MCF 10A (cell line): ENCODE results near the gene OR1F1. TPM values are rescaled to one million over a fixed set of nuclear protein-coding genes. Genes with fewer than 3 reads are reported as not detected.

ENCODE experiments used
- BruUV-seq: library from RNA; stranded (reverse); fragments of 400-500 nt; replicated peaks from 2 replicates; lab custom pipeline; 2021; lab: Mats Ljungman, UMichigan
- CTCF ChIA-PET: fragments of 300-600 bp; sonication (Branson Sonifier 250); formaldehyde crosslinking; extraction: SDS; loops from one replicate; lab custom pipeline; 2021; ENCODE audit warnings: antibody characterized with exemption, inconsistent platforms; lab: Yijun Ruan, JAX
- POLR2A ChIA-PET: fragments of 300-600, 350-650 bp; sonication (Branson Sonifier 250); formaldehyde crosslinking; extraction: SDS; loops from one replicate; lab custom pipeline; 2020; ENCODE audit warnings: antibody characterized with exemption, inconsistent platforms; lab: Yijun Ruan, JAX
- DNase-seq: peaks from one replicate; pipeline ENCODE4 v3.0.0-alpha.2; 2018; ENCODE audit not compliant: unreplicated experiment
- H3K27ac Mint-ChIP-seq: one replicate; pipeline ENCODE4 v1.8.0; 2022; ENCODE audit warnings: mild to moderate bottlenecking, low read depth, mixed read lengths; ENCODE audit not compliant: unreplicated experiment
- H3K27me3 Mint-ChIP-seq: one replicate; pipeline ENCODE4 v1.8.0; 2022; ENCODE audit warnings: mixed read lengths; ENCODE audit not compliant: insufficient read depth, unreplicated experiment
- H3K36me3 Mint-ChIP-seq: one replicate; pipeline ENCODE4 v1.8.0; 2022; ENCODE audit warnings: mild to moderate bottlenecking, moderate library complexity, mixed read lengths; ENCODE audit not compliant: insufficient read depth, unreplicated experiment
- H3K4me1 Mint-ChIP-seq: one replicate; pipeline ENCODE4 v1.8.0; 2022; ENCODE audit warnings: mixed read lengths; ENCODE audit not compliant: insufficient read depth, unreplicated experiment
- H3K4me3 Mint-ChIP-seq: one replicate; pipeline ENCODE4 v1.8.0; 2022; ENCODE audit warnings: mild to moderate bottlenecking, moderate library complexity, mixed read lengths; ENCODE audit not compliant: unreplicated experiment
- H3K9me3 Mint-ChIP-seq: one replicate; pipeline ENCODE4 v1.8.0; 2022; ENCODE audit warnings: mixed read lengths; ENCODE audit not compliant: unreplicated experiment
- CTCF ChIP-seq: fragments of 200-600 bp; IDR thresholded peaks from one replicate; pipeline ENCODE4 v1.8.0; 2022; ENCODE audit warnings: antibody characterized with exemption, mild to moderate bottlenecking; ENCODE audit not compliant: unreplicated experiment
- intact Hi-C: fragments of 100-400 bp; cut with micrococcal nuclease; formaldehyde crosslinking; loops from 2 replicates; pipeline ENCODE4 v1.14.1; 2022
- total RNA-seq: library from RNA; stranded (reverse); gene quantifications from 2 replicates; pipeline ENCODE4 v1.2.3, GENCODE V29; 2022

The OR1F1 gene
- total RNA-seq, 1 experiment from 2014 or later = not detected

DNA sequence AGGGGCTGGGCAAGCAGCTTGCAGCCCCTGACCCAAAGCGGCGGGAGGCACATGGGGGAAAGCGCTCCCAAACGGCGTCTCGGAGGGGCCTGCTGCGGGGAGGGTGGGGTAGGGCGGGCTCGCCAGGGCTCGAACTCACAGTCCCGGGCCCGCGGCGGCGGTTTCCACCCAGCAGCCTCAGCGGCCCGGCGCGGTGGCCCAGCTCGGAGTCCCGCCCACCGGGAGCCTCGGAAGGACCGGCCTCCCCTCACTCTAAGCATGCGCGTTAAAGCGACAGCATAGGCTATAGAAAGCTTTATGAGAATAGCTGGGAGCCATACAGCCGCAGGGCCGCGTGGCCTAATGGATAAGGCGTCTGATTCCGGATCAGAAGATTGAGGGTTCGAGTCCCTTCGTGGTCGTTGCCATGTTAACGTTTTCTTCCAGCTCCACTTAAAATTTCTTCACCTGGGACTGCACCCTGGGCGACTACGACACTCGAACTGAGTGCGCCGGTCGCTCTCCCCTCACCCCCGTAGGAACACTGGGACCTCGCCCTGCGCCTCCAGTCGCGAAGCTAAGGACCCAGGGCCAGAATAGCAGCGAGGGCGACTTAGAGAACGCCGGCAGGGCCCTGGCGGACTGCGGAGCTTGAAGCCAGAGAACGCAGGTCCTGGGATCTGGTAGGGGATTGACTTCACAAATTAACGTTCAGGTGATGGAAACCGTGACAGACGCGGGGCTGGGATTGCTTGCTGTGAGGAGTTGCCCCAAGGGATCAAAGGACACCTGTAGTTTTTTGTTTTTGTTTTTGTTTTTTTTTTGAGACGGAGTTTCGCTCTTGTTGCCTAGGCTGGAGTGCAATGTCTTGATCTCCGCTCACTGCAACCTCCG is 37.4 kb upstream of the OR1F1 start:
- intact Hi-C loops = loop anchor here (1.0 kb wide), 3 partner anchors 8 to 114 kb away; no protein-coding TSS in a partner anchor
- TF ChIP-seq CTCF = no peak

GRCh38 chr16:3152027-3152276 is 36.1 kb upstream of the OR1F1 start:
- CTCF ChIA-PET = interaction anchor here (1.0 to 6.8 kb wide), 2 partner anchors 14 to 21 kb away, joined by 3 to 75 read pairs; partner anchors contain the start of gene ZNF213
- no peaks in the 10 kb centered on the region for H3K27me3 Mint-ChIP-seq
- no peak for TF ChIP-seq CTCF
- POLR2A ChIA-PET = interaction anchor here (0.8 to 3.7 kb wide), 5 partner anchors 17 to 357 kb away, joined by 3 to 31 read pairs (median 4); no protein-coding TSS in a partner anchor
- H3K9me3 Mint-ChIP-seq = no peaks in the 10 kb centered on the region
- no peak overlapping the region for H3K27ac Mint-ChIP-seq
- H3K4me1 Mint-ChIP-seq = peaks cover 10% of the 10 kb centered on the region
- intact Hi-C loops = loop anchor here (1.0 to 2.0 kb wide), 2 partner anchors 15 to 348 kb away; no protein-coding TSS in a partner anchor
- no TSS peak for BruUV-seq
- no peak for DNase-seq
- peaks cover 33% of the 10 kb centered on the region for H3K36me3 Mint-ChIP-seq
- peak overlapping the region; percentile 83 for H3K4me3 Mint-ChIP-seq

More for the DNA sequence above, 37.4 kb upstream of the OR1F1 start:
- DNase-seq = peak; percentile 98
- BruUV-seq = TSS peak; percentile 84
- Mint-ChIP-seq H3K27ac (peak overlapping the region; percentile 87), H3K27me3 (no peaks in the 10 kb centered on the region), H3K4me1 (peaks cover 10% of the 10 kb centered on the region), H3K36me3 (peaks cover 31% of the 10 kb centered on the region), H3K9me3 (no peaks in the 10 kb centered on the region), H3K4me3 (peak overlapping the region; percentile 83)
- POLR2A ChIA-PET = interaction anchor here (0.8 to 4.6 kb wide), 17 partner anchors 8 to 250 kb away, joined by 3 to 105 read pairs (median 5); partner anchors contain the start of genes ZNF174, ZNF213, ZNF263 and ZSCAN32
- CTCF ChIA-PET = interaction anchor here (0.6 to 6.8 kb wide), 5 partner anchors 11 to 304 kb away, joined by 3 to 75 read pairs (median 5); partner anchors contain the start of gene ZNF213

DNA sequence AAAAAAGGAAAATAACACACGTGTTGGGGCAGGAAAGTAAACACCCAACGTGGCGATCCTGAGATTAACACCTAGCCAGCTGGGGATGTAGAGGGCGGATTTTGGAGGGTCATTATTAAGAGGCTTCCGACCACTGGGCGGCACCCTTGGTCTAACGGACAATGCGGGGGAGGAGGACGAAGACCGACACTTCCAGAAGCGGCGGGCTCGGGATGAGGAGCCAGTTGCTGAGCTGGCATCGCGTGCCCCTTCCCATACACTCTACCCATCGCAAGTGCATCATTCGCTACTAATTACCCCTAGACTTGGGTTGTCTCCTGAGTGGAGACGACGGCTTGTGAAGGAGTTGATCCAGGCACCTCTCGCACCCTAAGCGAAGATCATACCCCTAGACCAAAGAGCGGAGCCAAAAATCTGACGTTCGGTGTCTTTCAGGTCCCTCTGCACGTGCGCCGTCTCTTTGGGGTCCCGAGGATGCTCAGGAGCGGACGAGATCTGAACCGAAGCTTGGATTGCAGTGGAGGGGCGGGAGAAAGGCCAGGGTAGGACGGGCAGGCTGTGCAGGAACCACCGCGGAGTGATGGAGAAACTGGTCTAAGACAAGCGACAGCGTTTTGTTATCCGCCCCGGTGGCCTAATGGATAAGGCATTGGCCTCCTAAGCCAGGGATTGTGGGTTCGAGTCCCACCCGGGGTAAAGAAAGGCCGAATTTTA is 35.6 kb upstream of the OR1F1 start:
- Mint-ChIP-seq H3K27ac (no peak overlapping the region), H3K4me3 (peak overlapping the region; percentile 83), H3K9me3 (no peaks in the 10 kb centered on the region), H3K36me3 (peaks cover 38% of the 10 kb centered on the region), H3K27me3 (no peaks in the 10 kb centered on the region), H3K4me1 (peaks cover 10% of the 10 kb centered on the region)
- intact Hi-C loops = loop anchor here (1.0 to 2.0 kb wide), 2 partner anchors 14 to 348 kb away; no protein-coding TSS in a partner anchor
- TF ChIP-seq CTCF = peak; percentile 19
- ChIA-PET POLR2A (interaction anchor here (0.6 to 3.7 kb wide), 7 partner anchors 16 to 1402 kb away, joined by 3 to 31 read pairs (median 4); partner anchors contain the start of gene ZNF213), CTCF (interaction anchor here (0.6 to 6.8 kb wide), 6 partner anchors 14 to 227 kb away, joined by 3 to 75 read pairs (median 3); partner anchors contain the start of gene ZNF213)
- no TSS peak for BruUV-seq
- DNase-seq = peak; percentile 93
